ENCODE data around the gene APOBEC2. TPM values are rescaled to one million over a fixed set of nuclear protein-coding genes. Genes with fewer than 3 reads are reported as not detected.
A peak's percentile ranks its signal among the peaks of the same experiment; 100 is the strongest.

Gene APOBEC2
- total and polyA plus RNA-seq, 9 of the 15 experiments (the other 6 are each of a cell fraction or from before 2014, with no cell fraction given), result 0.25 to 1.6 TPM; not detected in 7

GRCh38 chr6:41027799-41028560 is 25.0 kb upstream of the APOBEC2 start (continued):
- TF ChIP-seq ATF3 (IDR thresholded peaks at IDR 0.05), result no peak
- TF ChIP-seq ATF3 (CRISPR knock-in tag; conservative IDR thresholded peaks at IDR 0.05), result no peak
- TF ChIP-seq DIDO1 (tag; IDR thresholded peaks at IDR 0.05; ENCODE audit: low read depth), result no peak
- TF ChIP-seq FOXK2 (conservative IDR thresholded peaks at IDR 0.05 in 1 of 2, IDR thresholded peaks at IDR 0.05 in 1 of 2; ENCODE audit: low read depth in 2 of 2), result peak; percentile 20 to 29; a peak in 1 of 4 replicates
- TF ChIP-seq E2F5 (CRISPR knock-in tag; IDR thresholded peaks at IDR 0.05), result no peak
- no peak for TF ChIP-seq SAP30 (IDR thresholded peaks at IDR 0.05; ENCODE audit: borderline replicate concordance, insufficient read depth, low read depth, low read length, poor library complexity, severe bottlenecking)
- TF ChIP-seq ELK3 (CRISPR knock-in tag; IDR thresholded peaks at IDR 0.05), result no peak
- no peak for TF ChIP-seq TEAD4 (IDR thresholded peaks at IDR 0.05; ENCODE audit: low read length)
- TF ChIP-seq TEAD4 (CRISPR knock-in tag; IDR thresholded peaks at IDR 0.05; ENCODE audit: borderline replicate concordance), result no peak
- TF ChIP-seq ZBTB33 (CRISPR knock-in tag; IDR thresholded peaks at IDR 0.05), result peak; percentile 13; the same call in 1 of the 2 replicates
- TF ChIP-seq ARID2 (IDR thresholded peaks at IDR 0.05), result no peak
- TF ChIP-seq IFI16 (CRISPR knock-in tag; IDR thresholded peaks at IDR 0.05), result no peak
- TF ChIP-seq DMBX1 (CRISPR knock-in tag; IDR thresholded peaks at IDR 0.05; ENCODE audit: borderline replicate concordance), result no peak
- TF ChIP-seq RNF219 (CRISPR knock-in tag; IDR thresholded peaks at IDR 0.05), result no peak
- TF ChIP-seq CREB3 (tag; conservative IDR thresholded peaks at IDR 0.05; ENCODE audit: low read depth), result no peak
- no peak for TF ChIP-seq HMGXB4 (CRISPR knock-in tag; IDR thresholded peaks at IDR 0.05)

Data from K562 (cell line).